ENCODE results near the gene LRMDA. TPM values are rescaled to one million over a fixed set of nuclear protein-coding genes. Genes with fewer than 3 reads are reported as not detected.

Gene LRMDA
- total and polyA plus RNA-seq, 2 of the 13 experiments (the other 11 are each of a cell fraction or from before 2014, with no cell fraction given): 13.4 to 22.0 TPM

GRCh38 chr10:75403939-75404814, 27.2 kb upstream of the LRMDA start (continued):
- TF ChIP-seq STAT6 (CRISPR knock-in tag; IDR thresholded peaks at IDR 0.05; ENCODE audit: borderline replicate concordance): no peak
- peak; percentile 15; the same call in 1 of the 2 replicates for TF ChIP-seq TARDBP (CRISPR knock-in tag; IDR thresholded peaks at IDR 0.05)
- no peak for TF ChIP-seq NAIF1 (CRISPR knock-in tag; IDR thresholded peaks at IDR 0.05; ENCODE audit: borderline replicate concordance)
- no peak for TF ChIP-seq ZNF318 (CRISPR knock-in tag; IDR thresholded peaks at IDR 0.05)
- TF ChIP-seq ZNF850 (CRISPR knock-in tag; conservative IDR thresholded peaks at IDR 0.05): no peak
- 0 out of 2 replicates have a peak, but pooled peaks have one; percentile 13 for TF ChIP-seq ZSCAN31 (CRISPR knock-in tag; IDR thresholded peaks at IDR 0.05; ENCODE audit: low read depth)
- peak; percentile 18 for TF ChIP-seq ZMYM4 (CRISPR knock-in tag; IDR thresholded peaks at IDR 0.05)
- peak; percentile 79 for TF ChIP-seq ZSCAN21 (CRISPR knock-in tag; IDR thresholded peaks at IDR 0.05; ENCODE audit: borderline replicate concordance)
- TF ChIP-seq ZNF790 (CRISPR knock-in tag; IDR thresholded peaks at IDR 0.05; ENCODE audit: borderline replicate concordance): peak; percentile 27; the same call in 1 of the 2 replicates
- TF ChIP-seq ARNT2 (CRISPR knock-in tag; IDR thresholded peaks at IDR 0.05; ENCODE audit: low read depth): no peak; the same call in 1 of the 2 replicates
- TF ChIP-seq ZNF577 (CRISPR knock-in tag; IDR thresholded peaks at IDR 0.05; ENCODE audit: borderline replicate concordance, low read depth): no peak
- TF ChIP-seq PAX8 (CRISPR knock-in tag; IDR thresholded peaks at IDR 0.05; ENCODE audit: borderline replicate concordance): no peak; the same call in 1 of the 2 replicates
- TF ChIP-seq DBP (CRISPR knock-in tag; IDR thresholded peaks at IDR 0.05; ENCODE audit: not compliant biosample characterization): peak; percentile 67
- no peak for TF ChIP-seq NFIC (IDR thresholded peaks at IDR 0.05; ENCODE audit: low read length)
- TF ChIP-seq ZNF12 (CRISPR knock-in tag; IDR thresholded peaks at IDR 0.05): no peak
- TF ChIP-seq CREB1 (IDR thresholded peaks at IDR 0.05): no peak
- no peak for TF ChIP-seq CREB1 (CRISPR knock-in tag; IDR thresholded peaks at IDR 0.05)

Measured in HepG2 (cell line).